Endodermal cell (in vitro differentiated cells): ENCODE data around the gene BOD1L1. TPM values are rescaled to one million over a fixed set of nuclear protein-coding genes. Genes with fewer than 3 reads are reported as not detected.

Source experiments
- DNase-seq: peaks from one replicate; pipeline ENCODE4 v3.0.0-alpha.2; 2017
- H3K27ac ChIP-seq: 2 replicates; pipeline ENCODE4 v1.5.1; 2013; ENCODE audit warnings: mild to moderate bottlenecking, low read depth, low read length, moderate library complexity
- H3K27me3 ChIP-seq: 2 replicates; pipeline ENCODE4 v1.6.1; 2013; ENCODE audit warnings: mild to moderate bottlenecking, low read length, moderate library complexity; ENCODE audit not compliant: insufficient read depth, control insufficient read depth, poor library complexity, severe bottlenecking
- H3K36me3 ChIP-seq: 2 replicates; pipeline ENCODE4 v1.7.0; 2013; ENCODE audit warnings: mild to moderate bottlenecking, low read length, moderate library complexity; ENCODE audit not compliant: control insufficient read depth, insufficient read depth
- H3K4me1 ChIP-seq: one replicate; pipeline ENCODE4 v1.7.0; 2013; ENCODE audit warnings: low read length; ENCODE audit not compliant: control insufficient read depth, insufficient read depth
- H3K4me3 ChIP-seq: 2 replicates; pipeline ENCODE4 v1.5.1; 2013; ENCODE audit warnings: mild to moderate bottlenecking, low read length, moderate library complexity
- H3K9ac ChIP-seq: 2 replicates; pipeline ENCODE4 v1.6.1; 2013; ENCODE audit warnings: mild to moderate bottlenecking, low read length, moderate library complexity; ENCODE audit not compliant: poor library complexity, severe bottlenecking; ENCODE audit errors: extremely low read depth
- H3K9me3 ChIP-seq: 2 replicates; pipeline ENCODE4 v1.6.1; 2013; ENCODE audit warnings: mild to moderate bottlenecking, low read length, moderate library complexity; ENCODE audit not compliant: control insufficient read depth
- H3K27ac Mint-ChIP-seq: 2 replicates; pipeline ENCODE4 v1.8.0; 2020; ENCODE audit warnings: mixed read lengths
- H3K27me3 Mint-ChIP-seq: 2 replicates; pipeline ENCODE4 v1.8.0; 2021; ENCODE audit warnings: mild to moderate bottlenecking, mixed read lengths; ENCODE audit not compliant: insufficient read depth
- H3K36me3 Mint-ChIP-seq: 2 replicates; pipeline ENCODE4 v1.8.0; 2020; ENCODE audit warnings: low read depth, mixed read lengths
- H3K4me1 Mint-ChIP-seq: 2 replicates; pipeline ENCODE4 v1.8.0; 2020; ENCODE audit warnings: mixed read lengths
- H3K4me3 Mint-ChIP-seq: 2 replicates; pipeline ENCODE4 v1.8.0; 2020; ENCODE audit warnings: mild to moderate bottlenecking, moderate library complexity, mixed read lengths
- H3K9me3 Mint-ChIP-seq: 2 replicates; pipeline ENCODE4 v1.8.0; 2020; ENCODE audit warnings: mild to moderate bottlenecking, mixed read lengths
- CTCF ChIP-seq: fragments of 200-600 bp; sonication (generic); conservative IDR thresholded peaks from 2 replicates; pipeline ENCODE4 v1.5.0; 2021; ENCODE audit warnings: antibody characterized with exemption, mild to moderate bottlenecking
- WGBS, 2 experiments: methylation state at CpG; one replicate each; pipeline versions ENCODE4 v1.1.5 to v1.1.7; 2013; ENCODE audit warnings: missing lambda C conversion rate in 2 of 2, mixed read lengths in 1 of 2; ENCODE audit not compliant: insufficient coverage in 1 of 2, insufficient read length in 1 of 2; 5-methylcytosine and 5-hydroxymethylcytosine counted together
- long read RNA-seq, 4 experiments: library from polyadenylated mRNA in 2 of 4; library from RNA in 1 of 4; library from capped mRNA in 1 of 4; stranded (forward) in 3 of 4; unstranded in 1 of 4; transcript quantifications; one replicate each; pipeline ENCODE4 v2.0.0, GENCODE V29; 2020 to 2021; ENCODE audit warnings: inconsistent platforms in 1 of 4
- polyA plus RNA-seq, 2 experiments: library from polyadenylated mRNA; stranded (reverse); fragments of 50-300 nt; gene quantifications; one replicate each; pipeline ENCODE4 v1.2.3, GENCODE V29; 2013
- total RNA-seq, 2 donors: library from RNA; stranded (reverse); fragmentation: NEBNext Ultra II Directional in 1 of 2; extraction: Animal tissue kit (Norgen Biotek cat#: 25700) in 1 of 2; gene quantifications; 2 replicates in 1 of 2; 3 replicates in 1 of 2; pipeline ENCODE4 v1.2.1, GENCODE V29; 2021

The BOD1L1 gene
- 10 to 100 TPM; 42.5 to 46.3 TPM for total RNA-seq
- polyA plus RNA-seq (2013, experiment 1 of 2): 28.5 TPM
- 32.0 TPM for polyA plus RNA-seq (2013, experiment 2 of 2)
- long read RNA-seq, experiment 1, partial matches to known transcripts: 2 of 8 reads
- long read RNA-seq, experiment 1, other reads (novel, unspliced or antisense): 6 of 8 reads
- long read RNA-seq, experiment 2, full-length matches to known transcripts: 4 of 38 reads
- long read RNA-seq, experiment 2, partial matches to known transcripts: 20 of 38 reads
- long read RNA-seq, experiment 2, other reads (novel, unspliced or antisense): 14 of 38 reads
- long read RNA-seq, experiment 3, partial matches to known transcripts: 8 of 11 reads
- long read RNA-seq, experiment 3, other reads (novel, unspliced or antisense): 3 of 11 reads
- long read RNA-seq, experiment 4, partial matches to known transcripts: 11 of 11 reads
- long read RNA-seq, experiment 4, other reads (novel, unspliced or antisense): 0 of 11 reads

GRCh38 chr4:13627606-13628311 lies at the start of gene BOD1L1:
TSS of gene BOD1L1 (minus strand) at chr4:13627725. CDS start at chr4:13627587, 138 bp downstream.
- H3K4me1 ChIP-seq: no peaks in the 10 kb centered on the region
- peaks cover 2% of the 10 kb centered on the region for H3K36me3 Mint-ChIP-seq
- TF ChIP-seq CTCF: peak; percentile 68
- peaks cover 16% of the 10 kb centered on the region for H3K4me1 Mint-ChIP-seq
- peak within 1 kb of the TSS; percentile 99 for H3K27ac Mint-ChIP-seq
- peak within 1 kb of the TSS; percentile 10 for H3K27ac ChIP-seq
- peak; percentile 95 for DNase-seq
- H3K27me3 ChIP-seq: no peaks in the 10 kb centered on the region
- peak within 1 kb of the TSS; percentile 93 for H3K9ac ChIP-seq
- 0 to 1% methylated on average over 36 to 55 of the region's 55 CpGs for WGBS, 2 experiments
- no peaks in the 10 kb centered on the region for H3K27me3 Mint-ChIP-seq
- H3K9me3 Mint-ChIP-seq: no peaks in the 10 kb centered on the region
- peak within 1 kb of the TSS; percentile 93 for H3K4me3 Mint-ChIP-seq
- H3K9me3 ChIP-seq: no peaks in the 10 kb centered on the region
- H3K4me3 ChIP-seq: peak within 1 kb of the TSS; percentile 96
- no peaks in the 10 kb centered on the region for H3K36me3 ChIP-seq

- no peaks in the 10 kb centered on the region for H3K27me3 ChIP-seq
- peaks cover 8% of the 10 kb centered on the region for H3K9me3 ChIP-seq
- no peak overlapping the region for H3K4me3 ChIP-seq
- Mint-ChIP-seq H3K4me3 (no peak overlapping the region), H3K27me3 (no peaks in the 10 kb centered on the region), H3K9me3 (peaks cover 4% of the 10 kb centered on the region), H3K27ac (no peak overlapping the region), H3K4me1 (no peaks in the 10 kb centered on the region), H3K36me3 (no peaks in the 10 kb centered on the region)
- DNase-seq: no peak
- H3K36me3 ChIP-seq: no peaks in the 10 kb centered on the region
- no peak overlapping the region for H3K9ac ChIP-seq
- TF ChIP-seq CTCF: no peak
- WGBS, 2 experiments: 100% methylated on average over 1 of the region's 1 CpG; no CpG with 5 or more reads in 1 of the 2 experiments
- no peaks in the 10 kb centered on the region for H3K4me1 ChIP-seq
- H3K27ac ChIP-seq: no peak overlapping the region
Observed at GRCh38 chr4:13674971-13675370, 47.4 kb upstream of the BOD1L1 start.

GRCh38 chr4:13673167-13673566 lies 45.6 kb upstream of the BOD1L1 start:
- peaks cover 4% of the 10 kb centered on the region for H3K9me3 Mint-ChIP-seq
- no peak overlapping the region for H3K4me3 Mint-ChIP-seq
- Histone ChIP-seq H3K9me3 (peaks cover 8% of the 10 kb centered on the region), H3K36me3 (no peaks in the 10 kb centered on the region), H3K4me1 (no peaks in the 10 kb centered on the region), H3K27me3 (no peaks in the 10 kb centered on the region), H3K9ac (no peak overlapping the region), H3K27ac (no peak overlapping the region), H3K4me3 (no peak overlapping the region)
- H3K4me1 Mint-ChIP-seq: no peaks in the 10 kb centered on the region
- H3K27ac Mint-ChIP-seq: no peak overlapping the region
- no peaks in the 10 kb centered on the region for H3K36me3 Mint-ChIP-seq
- H3K27me3 Mint-ChIP-seq: no peaks in the 10 kb centered on the region
- DNase-seq: no peak
- no peak for TF ChIP-seq CTCF
